Measurements from ENCODE around the gene HSPBP1. TPM values are rescaled to one million over a fixed set of nuclear protein-coding genes. Genes with fewer than 3 reads are reported as not detected.

Gene HSPBP1
- total RNA-seq, 1 experiment from 2014 or later: 65.2 TPM

GRCh38 chr19:55256562-55257460, 23.1 kb downstream of the HSPBP1 start (continued):
- no peak for TF ChIP-seq GRHL2 (CRISPR knock-in tag; IDR thresholded peaks at IDR 0.05; ENCODE audit: insufficient replicate concordance, severe bottlenecking)
- TF ChIP-seq TEAD1 (CRISPR knock-in tag; IDR thresholded peaks at IDR 0.05): no peak

DNA sequence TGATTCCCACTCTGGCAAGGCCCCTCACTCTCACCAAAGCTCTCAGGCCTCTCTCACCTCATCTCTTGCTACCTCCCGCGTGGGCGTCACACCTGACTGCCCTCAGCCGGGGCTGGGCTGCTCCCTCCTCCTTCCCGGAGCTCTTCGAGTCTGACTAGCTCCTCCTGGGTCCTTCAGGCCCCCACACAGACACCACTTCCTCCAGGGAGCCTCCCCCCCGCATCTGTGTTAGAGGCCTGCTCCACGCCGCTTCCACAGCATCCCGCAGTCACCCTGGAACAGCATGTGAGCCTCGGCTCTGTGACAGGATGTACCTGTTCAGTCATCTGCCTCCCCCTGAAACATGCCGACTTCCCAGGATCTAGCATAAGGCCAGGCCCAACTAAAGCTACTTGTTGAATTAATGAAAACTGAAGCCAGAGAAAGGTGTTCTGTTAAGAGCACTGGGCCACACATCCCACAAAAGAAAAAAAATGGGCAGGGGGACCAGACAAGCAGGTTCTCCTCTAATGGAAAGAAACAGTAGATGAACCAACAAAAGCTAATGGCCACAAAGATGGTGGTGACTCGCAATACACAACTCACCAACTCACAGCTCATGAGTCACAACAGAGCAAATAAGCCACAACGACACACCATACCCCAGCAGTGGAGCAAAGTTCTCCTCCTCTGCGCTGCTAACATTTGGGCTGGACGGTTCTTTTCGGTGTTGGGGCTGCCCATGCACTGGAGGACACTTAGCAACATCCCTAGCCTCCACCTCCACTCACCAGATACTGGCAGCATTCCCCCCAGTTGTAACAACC, 24.1 kb downstream of the HSPBP1 start:
- ChIA-PET CTCF (interaction anchor here (1.0 to 2.8 kb wide), 4 partner anchors 24 to 166 kb away, joined by 3 to 9 read pairs (median 6); partner anchors contain the start of genes HSPBP1 and TMEM238), POLR2A (interaction anchor here (1.2 kb wide), 1 partner anchor 84 kb away, joined by 4 read pairs; the partner anchor contains the start of gene KMT5C)
- peaks cover 52% of the 10 kb centered on the region for H3K4me1 Mint-ChIP-seq
- H3K9me3 Mint-ChIP-seq: no peaks in the 10 kb centered on the region
- no peak for ATAC-seq
- H3K27me3 Mint-ChIP-seq (ENCODE audit: low read depth): no peaks in the 10 kb centered on the region
- DNase-seq (ENCODE audit: low spot score): no peak
- H3K27ac Mint-ChIP-seq: peak overlapping the region; percentile 78
- H3K36me3 Mint-ChIP-seq: no peaks in the 10 kb centered on the region
- TF ChIP-seq, protein P1, sequence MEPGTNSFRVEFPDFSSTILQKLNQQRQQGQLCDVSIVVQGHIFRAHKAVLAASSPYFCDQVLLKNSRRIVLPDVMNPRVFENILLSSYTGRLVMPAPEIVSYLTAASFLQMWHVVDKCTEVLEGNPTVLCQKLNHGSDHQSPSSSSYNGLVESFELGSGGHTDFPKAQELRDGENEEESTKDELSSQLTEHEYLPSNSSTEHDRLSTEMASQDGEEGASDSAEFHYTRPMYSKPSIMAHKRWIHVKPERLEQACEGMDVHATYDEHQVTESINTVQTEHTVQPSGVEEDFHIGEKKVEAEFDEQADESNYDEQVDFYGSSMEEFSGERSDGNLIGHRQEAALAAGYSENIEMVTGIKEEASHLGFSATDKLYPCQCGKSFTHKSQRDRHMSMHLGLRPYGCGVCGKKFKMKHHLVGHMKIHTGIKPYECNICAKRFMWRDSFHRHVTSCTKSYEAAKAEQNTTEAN (CRISPR knock-in tag; IDR thresholded peaks at IDR 0.05): no peak
- TF ChIP-seq, protein P2, sequence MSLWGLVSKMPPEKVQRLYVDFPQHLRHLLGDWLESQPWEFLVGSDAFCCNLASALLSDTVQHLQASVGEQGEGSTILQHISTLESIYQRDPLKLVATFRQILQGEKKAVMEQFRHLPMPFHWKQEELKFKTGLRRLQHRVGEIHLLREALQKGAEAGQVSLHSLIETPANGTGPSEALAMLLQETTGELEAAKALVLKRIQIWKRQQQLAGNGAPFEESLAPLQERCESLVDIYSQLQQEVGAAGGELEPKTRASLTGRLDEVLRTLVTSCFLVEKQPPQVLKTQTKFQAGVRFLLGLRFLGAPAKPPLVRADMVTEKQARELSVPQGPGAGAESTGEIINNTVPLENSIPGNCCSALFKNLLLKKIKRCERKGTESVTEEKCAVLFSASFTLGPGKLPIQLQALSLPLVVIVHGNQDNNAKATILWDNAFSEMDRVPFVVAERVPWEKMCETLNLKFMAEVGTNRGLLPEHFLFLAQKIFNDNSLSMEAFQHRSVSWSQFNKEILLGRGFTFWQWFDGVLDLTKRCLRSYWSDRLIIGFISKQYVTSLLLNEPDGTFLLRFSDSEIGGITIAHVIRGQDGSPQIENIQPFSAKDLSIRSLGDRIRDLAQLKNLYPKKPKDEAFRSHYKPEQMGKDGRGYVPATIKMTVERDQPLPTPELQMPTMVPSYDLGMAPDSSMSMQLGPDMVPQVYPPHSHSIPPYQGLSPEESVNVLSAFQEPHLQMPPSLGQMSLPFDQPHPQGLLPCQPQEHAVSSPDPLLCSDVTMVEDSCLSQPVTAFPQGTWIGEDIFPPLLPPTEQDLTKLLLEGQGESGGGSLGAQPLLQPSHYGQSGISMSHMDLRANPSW (CRISPR knock-in tag; conservative IDR thresholded peaks at IDR 0.05; ENCODE audit: low read depth): no peak
- TF ChIP-seq ZNF317 (CRISPR knock-in tag; IDR thresholded peaks at IDR 0.05; ENCODE audit: borderline replicate concordance, low read depth): no peak
- no peak for TF ChIP-seq IRF2 (CRISPR knock-in tag; IDR thresholded peaks at IDR 0.05; ENCODE audit: borderline replicate concordance, low read depth)
- TF ChIP-seq FOXJ3 (CRISPR knock-in tag; IDR thresholded peaks at IDR 0.05; ENCODE audit: borderline replicate concordance): no peak
- TF ChIP-seq SOX15 (CRISPR knock-in tag; IDR thresholded peaks at IDR 0.05): no peak
- TF ChIP-seq, protein P3, sequence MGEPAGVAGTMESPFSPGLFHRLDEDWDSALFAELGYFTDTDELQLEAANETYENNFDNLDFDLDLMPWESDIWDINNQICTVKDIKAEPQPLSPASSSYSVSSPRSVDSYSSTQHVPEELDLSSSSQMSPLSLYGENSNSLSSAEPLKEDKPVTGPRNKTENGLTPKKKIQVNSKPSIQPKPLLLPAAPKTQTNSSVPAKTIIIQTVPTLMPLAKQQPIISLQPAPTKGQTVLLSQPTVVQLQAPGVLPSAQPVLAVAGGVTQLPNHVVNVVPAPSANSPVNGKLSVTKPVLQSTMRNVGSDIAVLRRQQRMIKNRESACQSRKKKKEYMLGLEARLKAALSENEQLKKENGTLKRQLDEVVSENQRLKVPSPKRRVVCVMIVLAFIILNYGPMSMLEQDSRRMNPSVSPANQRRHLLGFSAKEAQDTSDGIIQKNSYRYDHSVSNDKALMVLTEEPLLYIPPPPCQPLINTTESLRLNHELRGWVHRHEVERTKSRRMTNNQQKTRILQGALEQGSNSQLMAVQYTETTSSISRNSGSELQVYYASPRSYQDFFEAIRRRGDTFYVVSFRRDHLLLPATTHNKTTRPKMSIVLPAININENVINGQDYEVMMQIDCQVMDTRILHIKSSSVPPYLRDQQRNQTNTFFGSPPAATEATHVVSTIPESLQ (CRISPR knock-in tag; IDR thresholded peaks at IDR 0.05): no peak
- TF ChIP-seq FOXP1 (CRISPR knock-in tag; IDR thresholded peaks at IDR 0.05; ENCODE audit: borderline replicate concordance): no peak
- TF ChIP-seq FOXK1 (CRISPR knock-in tag; IDR thresholded peaks at IDR 0.05): no peak
- no peak for TF ChIP-seq ZNF263 (CRISPR knock-in tag; IDR thresholded peaks at IDR 0.05; ENCODE audit: low read depth)
- no peak for TF ChIP-seq PRRX2 (CRISPR knock-in tag; IDR thresholded peaks at IDR 0.05)
- TF ChIP-seq NR2C2 (CRISPR knock-in tag; IDR thresholded peaks at IDR 0.05): no peak
- TF ChIP-seq EMX1 (CRISPR knock-in tag; IDR thresholded peaks at IDR 0.05): no peak
- TF ChIP-seq SMAD4 (CRISPR knock-in tag; IDR thresholded peaks at IDR 0.05): no peak
- peak overlapping the region; percentile 95 for H3K4me3 Mint-ChIP-seq
